Measurements from ENCODE around the gene CYP2D6.
A peak's percentile ranks its signal among the peaks of the same experiment; 100 is the strongest.
"Not testable (repeated sequence)": the region's sequence is repeated elsewhere in the genome, so short reads cannot be mapped to it uniquely, and the experiment has no call there.

The CYP2D6 gene

DNA sequence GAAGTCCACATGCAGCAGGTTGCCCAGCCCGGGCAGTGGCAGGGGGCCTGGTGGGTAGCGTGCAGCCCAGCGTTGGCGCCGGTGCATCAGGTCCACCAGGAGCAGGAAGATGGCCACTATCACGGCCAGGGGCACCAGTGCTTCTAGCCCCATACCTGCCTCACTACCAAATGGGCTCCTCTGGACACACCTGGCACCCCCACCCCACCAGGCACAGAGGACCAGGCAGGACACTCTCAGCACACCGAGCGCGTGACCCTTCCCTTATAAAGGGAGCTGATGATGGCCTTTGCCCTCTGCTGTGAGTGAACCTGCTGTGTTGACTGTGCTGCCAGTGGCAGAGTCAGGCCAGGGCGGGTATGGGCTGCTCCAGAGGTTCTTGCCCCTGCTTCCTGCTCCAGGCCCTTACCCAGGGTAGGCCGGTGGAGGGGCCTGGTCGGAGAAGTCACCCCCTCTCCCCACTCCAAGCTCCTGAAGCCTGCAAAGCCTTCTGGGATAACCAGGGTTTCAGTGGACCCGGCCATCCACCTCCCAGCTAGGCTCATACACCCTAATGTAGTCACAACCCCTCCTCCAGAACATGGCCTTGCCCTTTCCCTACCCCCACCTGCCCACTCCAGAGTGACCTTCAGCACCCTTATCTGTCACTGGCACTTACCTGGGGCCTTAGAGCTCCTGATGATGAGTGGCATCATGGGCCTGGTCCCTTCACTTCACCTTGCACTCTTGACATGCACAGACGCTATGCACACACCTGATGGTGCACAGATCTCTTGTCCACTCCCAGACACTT, at the start of gene CYP2D6:
TSS of gene CYP2D6 (minus strand) at position 172 of the 793 bp plus-strand sequence. CDS start at position 153, 19 bp downstream.
- DNase-seq (ENCODE audit: low read depth); H3K4me3 ChIP-seq (ENCODE audit: low read length): not testable (repeated sequence)

DNA sequence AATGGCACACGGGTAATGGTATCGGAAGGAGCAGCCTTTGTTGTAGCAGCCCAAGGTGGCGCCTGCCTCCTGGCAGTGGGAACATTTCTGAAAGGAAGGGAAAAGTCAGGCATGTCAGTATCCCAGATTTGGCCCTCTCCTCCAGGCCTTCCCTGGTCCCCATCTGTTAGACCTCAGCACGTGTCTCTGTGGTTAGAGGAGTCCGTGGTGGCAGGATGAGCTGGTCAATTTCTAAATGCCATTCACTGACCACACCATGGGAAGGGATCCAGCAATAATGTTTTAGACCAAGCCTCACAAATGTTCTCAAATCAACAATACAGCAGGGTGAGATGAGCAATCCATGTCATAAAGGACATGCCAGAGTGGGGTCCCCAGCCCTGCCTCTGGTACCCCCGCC, 49.0 kb upstream of the CYP2D6 start:
- TF ChIP-seq, protein P1, sequence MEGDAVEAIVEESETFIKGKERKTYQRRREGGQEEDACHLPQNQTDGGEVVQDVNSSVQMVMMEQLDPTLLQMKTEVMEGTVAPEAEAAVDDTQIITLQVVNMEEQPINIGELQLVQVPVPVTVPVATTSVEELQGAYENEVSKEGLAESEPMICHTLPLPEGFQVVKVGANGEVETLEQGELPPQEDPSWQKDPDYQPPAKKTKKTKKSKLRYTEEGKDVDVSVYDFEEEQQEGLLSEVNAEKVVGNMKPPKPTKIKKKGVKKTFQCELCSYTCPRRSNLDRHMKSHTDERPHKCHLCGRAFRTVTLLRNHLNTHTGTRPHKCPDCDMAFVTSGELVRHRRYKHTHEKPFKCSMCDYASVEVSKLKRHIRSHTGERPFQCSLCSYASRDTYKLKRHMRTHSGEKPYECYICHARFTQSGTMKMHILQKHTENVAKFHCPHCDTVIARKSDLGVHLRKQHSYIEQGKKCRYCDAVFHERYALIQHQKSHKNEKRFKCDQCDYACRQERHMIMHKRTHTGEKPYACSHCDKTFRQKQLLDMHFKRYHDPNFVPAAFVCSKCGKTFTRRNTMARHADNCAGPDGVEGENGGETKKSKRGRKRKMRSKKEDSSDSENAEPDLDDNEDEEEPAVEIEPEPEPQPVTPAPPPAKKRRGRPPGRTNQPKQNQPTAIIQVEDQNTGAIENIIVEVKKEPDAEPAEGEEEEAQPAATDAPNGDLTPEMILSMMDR (conservative IDR thresholded peaks at IDR 0.05; ENCODE audit: low read length): no peak; the same call in 1 of the 2 replicates
- peak; percentile 94 for DNase-seq (ENCODE audit: low read depth)
- H3K4me3 ChIP-seq (ENCODE audit: low read length): no peak overlapping the region

DNA sequence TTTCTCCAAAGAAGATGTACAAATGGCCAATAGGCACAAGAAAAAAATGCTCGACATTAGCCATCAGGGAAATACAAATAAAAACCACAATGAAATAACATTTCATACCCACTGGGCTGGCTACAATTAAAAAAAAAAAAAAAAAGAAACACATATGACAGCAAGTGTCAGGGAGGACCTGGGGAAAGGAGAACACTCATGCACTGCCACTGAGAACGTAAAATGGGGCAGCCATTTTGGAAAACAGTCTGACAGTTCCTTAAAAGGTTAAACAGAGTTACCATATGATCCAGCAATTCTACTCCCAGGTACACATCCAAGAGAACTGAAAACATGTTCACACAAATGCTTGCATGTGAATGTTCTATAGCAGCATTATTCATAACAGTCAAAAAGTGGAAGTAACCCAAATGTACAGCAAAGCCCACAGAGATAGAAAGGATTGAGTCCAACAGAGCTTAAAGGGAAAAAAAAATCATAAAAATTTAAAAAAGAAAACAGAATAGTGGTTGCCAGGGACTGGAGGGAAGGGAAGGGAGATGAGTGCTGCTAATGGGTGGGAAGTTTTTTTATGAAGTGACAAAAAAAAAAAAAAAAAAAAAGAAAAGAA, 48.4 kb upstream of the CYP2D6 start:
- no peak for DNase-seq (ENCODE audit: low read depth)
- no peak overlapping the region for H3K4me3 ChIP-seq (ENCODE audit: low read length)
- TF ChIP-seq, protein P1 (conservative IDR thresholded peaks at IDR 0.05; ENCODE audit: low read length): no peak

DNA sequence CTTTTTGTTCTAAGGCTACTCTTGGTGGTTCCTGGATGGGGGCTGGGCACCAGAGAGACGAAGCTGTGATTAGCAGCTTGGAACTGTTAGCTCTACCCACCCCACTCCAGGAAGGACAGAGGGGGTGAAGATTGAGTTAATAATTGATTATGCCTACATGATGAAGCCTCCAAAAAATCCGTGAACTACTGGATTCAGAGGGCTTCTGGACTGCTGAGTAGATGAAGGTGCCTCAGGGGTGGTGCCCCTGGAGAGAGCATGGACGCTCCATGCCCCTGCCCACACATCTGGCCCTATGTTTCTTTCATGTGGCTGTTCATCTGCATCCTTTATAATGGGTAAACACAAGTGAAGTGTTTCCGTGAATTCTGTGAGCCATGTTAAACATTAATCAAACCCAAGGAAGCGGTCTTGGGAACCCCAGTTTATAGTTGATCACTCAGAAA, 47.3 kb upstream of the CYP2D6 start:
- H3K4me3 ChIP-seq (ENCODE audit: low read length): no peak overlapping the region
- DNase-seq (ENCODE audit: low read depth): no peak

DNA sequence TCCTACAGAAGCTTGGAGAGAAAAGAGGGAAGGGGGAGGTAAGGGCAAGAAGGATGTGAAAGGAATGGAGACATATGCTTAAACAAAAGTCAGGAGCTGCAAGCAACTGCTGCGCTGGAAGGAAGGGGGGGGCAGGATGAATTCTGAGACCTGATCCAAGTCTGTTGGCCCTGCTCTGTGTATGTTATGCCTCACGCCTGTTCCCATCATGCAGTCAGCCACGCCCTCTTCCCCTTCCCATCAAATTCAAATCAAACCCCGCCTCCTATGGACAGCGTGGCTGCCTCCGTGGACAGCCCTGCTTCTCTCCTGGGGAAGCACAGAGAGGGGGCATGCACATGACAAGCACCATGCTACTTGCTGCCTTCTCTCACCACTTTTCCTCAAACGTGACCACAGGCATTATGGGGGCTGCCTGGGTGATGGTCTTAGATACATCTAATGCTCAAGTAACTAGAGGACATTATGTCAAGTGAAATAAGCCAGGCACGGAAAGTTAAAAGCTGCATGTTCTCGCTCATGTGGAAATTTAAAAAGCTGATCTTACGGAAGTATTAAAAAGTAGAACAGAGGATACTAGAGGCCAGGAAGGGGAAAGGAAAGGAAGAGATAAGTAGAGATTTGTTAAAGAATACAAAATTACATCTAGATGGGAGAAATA, 45.8 kb upstream of the CYP2D6 start:
- no peak overlapping the region for H3K4me3 ChIP-seq (ENCODE audit: low read length)
- TF ChIP-seq, protein P1 (conservative IDR thresholded peaks at IDR 0.05; ENCODE audit: low read length): no peak
- DNase-seq (ENCODE audit: low read depth): no peak

More for the DNA sequence above, 47.3 kb upstream of the CYP2D6 start:
- TF ChIP-seq, protein P1 (conservative IDR thresholded peaks at IDR 0.05; ENCODE audit: low read length): no peak

DNA sequence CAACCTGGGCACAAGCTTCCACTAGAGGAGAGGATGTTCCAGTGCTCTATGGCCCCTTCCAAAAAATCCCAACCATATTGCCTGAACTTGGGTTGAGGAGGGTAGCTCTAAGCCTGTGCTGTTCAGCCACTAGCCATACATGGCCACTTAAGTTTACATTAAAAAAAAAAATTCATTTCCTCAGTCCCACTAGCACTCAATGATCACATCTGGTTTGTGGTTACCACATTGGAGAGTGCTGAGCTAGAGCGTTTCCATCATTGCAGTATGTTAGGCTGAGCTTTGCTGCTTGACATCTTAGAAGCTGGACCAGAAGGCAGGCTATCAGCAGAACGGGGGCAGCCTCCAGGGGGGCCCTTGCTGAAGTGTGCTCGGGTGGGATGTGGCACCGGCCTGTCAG, 43.5 kb upstream of the CYP2D6 start:
- TF ChIP-seq, protein P1 (conservative IDR thresholded peaks at IDR 0.05; ENCODE audit: low read length): no peak
- no peak overlapping the region for H3K4me3 ChIP-seq (ENCODE audit: low read length)
- peak; percentile 50 for DNase-seq (ENCODE audit: low read depth)

DNA sequence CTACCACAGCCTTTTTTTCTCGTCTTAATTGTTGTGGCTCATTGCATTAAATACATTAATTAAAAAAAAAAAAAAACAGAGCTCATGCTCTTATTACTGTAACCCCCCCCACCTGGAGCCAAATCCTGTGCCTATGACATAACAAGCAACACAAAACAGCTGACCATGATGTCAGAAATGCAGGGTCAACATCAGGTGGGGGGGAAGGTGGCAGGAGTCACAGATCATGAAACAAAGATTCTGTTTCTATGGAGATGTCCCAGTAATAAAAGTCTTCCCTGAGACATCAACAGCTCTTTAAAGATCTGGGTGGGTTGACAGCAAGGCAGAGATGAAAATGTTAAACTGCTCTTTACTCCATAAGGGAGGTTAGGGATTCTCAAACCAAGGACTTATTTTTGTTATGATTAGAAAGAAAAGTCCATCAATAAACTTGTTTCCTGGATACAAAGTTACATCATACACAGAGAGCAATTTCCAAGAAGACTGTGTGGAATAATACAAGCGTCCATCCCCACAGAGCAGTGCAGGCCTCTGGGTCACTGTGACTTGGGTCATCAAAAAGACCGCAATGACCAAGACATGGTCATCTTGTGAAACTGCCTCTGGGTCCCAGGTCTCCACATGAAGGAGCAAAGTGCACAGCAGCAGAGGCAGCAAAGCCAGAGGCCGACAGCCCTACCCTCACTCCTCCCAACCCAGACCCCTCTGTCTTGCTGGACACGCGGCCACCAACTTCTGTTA, 42.7 kb upstream of the CYP2D6 start:
- TF ChIP-seq, protein P1 (conservative IDR thresholded peaks at IDR 0.05; ENCODE audit: low read length): no peak
- DNase-seq (ENCODE audit: low read depth): no peak
- H3K4me3 ChIP-seq (ENCODE audit: low read length): no peak overlapping the region
